Measurements from ENCODE around the gene AMDHD1. TPM values are rescaled to one million over a fixed set of nuclear protein-coding genes. Genes with fewer than 3 reads are reported as not detected.
A peak's percentile ranks its signal among the peaks of the same experiment; 100 is the strongest.

Gene AMDHD1
- total and polyA plus RNA-seq, 10 of the 15 experiments (the other 5 are each of a cell fraction or from before 2014, with no cell fraction given), result 0.04 to 0.28 (median 0.13) TPM; not detected in 4

GRCh38 chr12:95942524-95943329 is 404 bp upstream of the AMDHD1 start, which contains the start of gene CCDC38 (continued):
- TF ChIP-seq POU2F2 (IDR thresholded peaks at IDR 0.05; ENCODE audit: borderline replicate concordance, low read depth, low read length) (peak; percentile 49; the same call in 1 of the 3 replicates), YY1 (IDR thresholded peaks at IDR 0.05; ENCODE audit: low read depth, low read length) (peak; percentile 70), TCF7 (IDR thresholded peaks at IDR 0.05; ENCODE audit: borderline replicate concordance) (peak; percentile 92), IKZF1 (conservative IDR thresholded peaks at IDR 0.05) (peak; percentile 37; the same call in 1 of the 2 replicates), IKZF2 (IDR thresholded peaks at IDR 0.05) (peak; percentile 31 to 42; a peak in 1 of 4 replicates), CREB1 (IDR thresholded peaks at IDR 0.05; ENCODE audit: low read depth) (0 out of 2 replicates have a peak, but pooled peaks have one; percentile 20), GABPA (IDR thresholded peaks at IDR 0.05; ENCODE audit: low read depth) (peak; percentile 88), ZBTB4 (CRISPR knock-in tag; IDR thresholded peaks at IDR 0.05) (no peak), ZBTB40 (IDR thresholded peaks at IDR 0.05; ENCODE audit: borderline replicate concordance) (peak; percentile 88), TCF12 (IDR thresholded peaks at IDR 0.05; ENCODE audit: low read depth, low read length) (0 out of 2 replicates have a peak, but pooled peaks have one; percentile 4), POLR2A (IDR thresholded peaks at IDR 0.05; ENCODE audit: low read depth, low read length) (peak; percentile 78), SIX5 (IDR thresholded peaks at IDR 0.05; ENCODE audit: low read depth, low read length, severe bottlenecking) (no peak), EGR1 (IDR thresholded peaks at IDR 0.05; ENCODE audit: borderline replicate concordance in 1 of 2, low read depth in 2 of 2, low read length in 2 of 2) (peak in 1 of 2 experiments; percentile 58; a peak in 2 of 3 replicates), NFXL1 (IDR thresholded peaks at IDR 0.05; ENCODE audit: borderline replicate concordance) (no peak), ZBED1 (IDR thresholded peaks at IDR 0.05; ENCODE audit: borderline replicate concordance) (no peak), PAX5 (IDR thresholded peaks at IDR 0.05; ENCODE audit: borderline replicate concordance, low read depth, low read length) (0 out of 2 replicates have a peak, but pooled peaks have one; percentile 25), NBN (IDR thresholded peaks at IDR 0.05) (peak; percentile 55; the same call in 1 of the 2 replicates)
- TF ChIP-seq, protein P1, sequence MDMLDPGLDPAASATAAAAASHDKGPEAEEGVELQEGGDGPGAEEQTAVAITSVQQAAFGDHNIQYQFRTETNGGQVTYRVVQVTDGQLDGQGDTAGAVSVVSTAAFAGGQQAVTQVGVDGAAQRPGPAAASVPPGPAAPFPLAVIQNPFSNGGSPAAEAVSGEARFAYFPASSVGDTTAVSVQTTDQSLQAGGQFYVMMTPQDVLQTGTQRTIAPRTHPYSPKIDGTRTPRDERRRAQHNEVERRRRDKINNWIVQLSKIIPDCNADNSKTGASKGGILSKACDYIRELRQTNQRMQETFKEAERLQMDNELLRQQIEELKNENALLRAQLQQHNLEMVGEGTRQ (IDR thresholded peaks at IDR 0.05; ENCODE audit: borderline replicate concordance, low read depth, low read length), result peak; percentile 68
- TF ChIP-seq, protein P2, sequence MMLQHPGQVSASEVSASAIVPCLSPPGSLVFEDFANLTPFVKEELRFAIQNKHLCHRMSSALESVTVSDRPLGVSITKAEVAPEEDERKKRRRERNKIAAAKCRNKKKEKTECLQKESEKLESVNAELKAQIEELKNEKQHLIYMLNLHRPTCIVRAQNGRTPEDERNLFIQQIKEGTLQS (IDR thresholded peaks at IDR 0.05; ENCODE audit: borderline replicate concordance, extremely low read depth, low read depth, low read length), result peak; percentile 51; the same call in 1 of the 2 replicates

Measured in GM12878 (cell line).